Stimulated activated memory B cell treated with anti-CD40 and anti-IgM and Interleukin-4, amounts not matched to agents 10 μg/mL and 1 μg/mL and 100 μg/mL, for 72 hours (primary cell): ENCODE results near the gene MYO1B.

Experiments used
- ATAC-seq: fragments of 150-1000 bp; cut with Tn5 transposase; 2 replicates; pipeline ENCODE4 v1.10.0; 2021
- H3K27ac Mint-ChIP-seq: one replicate; pipeline ENCODE4 v1.8.0; 2022; ENCODE audit warnings: mild to moderate bottlenecking, mixed read lengths
- H3K27me3 Mint-ChIP-seq: one replicate; pipeline ENCODE4 v1.8.0; 2022; ENCODE audit warnings: mixed read lengths
- H3K36me3 Mint-ChIP-seq: one replicate; pipeline ENCODE4 v1.8.0; 2022; ENCODE audit warnings: mixed read lengths
- H3K4me1 Mint-ChIP-seq: one replicate; pipeline ENCODE4 v1.8.0; 2022; ENCODE audit warnings: mixed read lengths
- H3K4me3 Mint-ChIP-seq: one replicate; pipeline ENCODE4 v1.8.0; 2022; ENCODE audit warnings: mild to moderate bottlenecking, moderate library complexity, mixed read lengths
- H3K9me3 Mint-ChIP-seq: one replicate; pipeline ENCODE4 v1.8.0; 2022; ENCODE audit warnings: mixed read lengths

Gene MYO1B

GRCh38 chr2:191359133-191359532 lies 113.9 kb downstream of the MYO1B start:
- Mint-ChIP-seq H3K4me1 (no peaks in the 10 kb centered on the region), H3K27me3 (peaks cover 8% of the 10 kb centered on the region), H3K27ac (no peak overlapping the region), H3K9me3 (peaks cover 4% of the 10 kb centered on the region), H3K36me3 (no peaks in the 10 kb centered on the region), H3K4me3 (no peak overlapping the region)
- ATAC-seq = no peak

GRCh38 chr2:191360918-191361317 lies 115.7 kb downstream of the MYO1B start:
- H3K4me3 Mint-ChIP-seq = no peak overlapping the region
- peaks cover 8% of the 10 kb centered on the region for H3K27me3 Mint-ChIP-seq
- no peaks in the 10 kb centered on the region for H3K4me1 Mint-ChIP-seq
- H3K9me3 Mint-ChIP-seq = no peaks in the 10 kb centered on the region
- no peaks in the 10 kb centered on the region for H3K36me3 Mint-ChIP-seq
- no peak overlapping the region for H3K27ac Mint-ChIP-seq
- no peak for ATAC-seq

- Mint-ChIP-seq H3K27ac (no peak overlapping the region), H3K9me3 (no peaks in the 10 kb centered on the region), H3K4me1 (no peaks in the 10 kb centered on the region), H3K4me3 (no peak overlapping the region), H3K27me3 (peaks cover 8% of the 10 kb centered on the region), H3K36me3 (no peaks in the 10 kb centered on the region)
- ATAC-seq = no peak
Observed at GRCh38 chr2:191362841-191363240, 117.6 kb downstream of the MYO1B start.

- Mint-ChIP-seq H3K27ac (no peak overlapping the region), H3K4me3 (no peak overlapping the region), H3K4me1 (no peaks in the 10 kb centered on the region), H3K27me3 (peaks cover 8% of the 10 kb centered on the region), H3K9me3 (no peaks in the 10 kb centered on the region), H3K36me3 (no peaks in the 10 kb centered on the region)
- no peak for ATAC-seq
Observed at GRCh38 chr2:191363267-191363666, 118.1 kb downstream of the MYO1B start.

- no peak overlapping the region for H3K4me3 Mint-ChIP-seq
- peak; percentile 48 for ATAC-seq
- no peaks in the 10 kb centered on the region for H3K36me3 Mint-ChIP-seq
- H3K4me1 Mint-ChIP-seq = no peaks in the 10 kb centered on the region
- H3K27me3 Mint-ChIP-seq = no peaks in the 10 kb centered on the region
- H3K9me3 Mint-ChIP-seq = no peaks in the 10 kb centered on the region
- H3K27ac Mint-ChIP-seq = no peak overlapping the region
Observed at GRCh38 chr2:191365089-191365488, 119.9 kb downstream of the MYO1B start.

- Mint-ChIP-seq H3K4me1 (no peaks in the 10 kb centered on the region), H3K27me3 (no peaks in the 10 kb centered on the region), H3K4me3 (no peak overlapping the region), H3K9me3 (no peaks in the 10 kb centered on the region), H3K36me3 (no peaks in the 10 kb centered on the region), H3K27ac (no peak overlapping the region)
- ATAC-seq = no peak
Observed at GRCh38 chr2:191366199-191366598, 121.0 kb downstream of the MYO1B start.

GRCh38 chr2:191369034-191369433 lies 123.8 kb downstream of the MYO1B start:
- Mint-ChIP-seq H3K4me1 (no peaks in the 10 kb centered on the region), H3K27ac (no peak overlapping the region), H3K36me3 (no peaks in the 10 kb centered on the region), H3K27me3 (no peaks in the 10 kb centered on the region), H3K4me3 (no peak overlapping the region), H3K9me3 (no peaks in the 10 kb centered on the region)
- ATAC-seq = no peak

- Mint-ChIP-seq H3K27me3 (peaks cover 9% of the 10 kb centered on the region), H3K9me3 (no peaks in the 10 kb centered on the region), H3K4me1 (peaks cover 16% of the 10 kb centered on the region), H3K36me3 (no peaks in the 10 kb centered on the region), H3K4me3 (no peak overlapping the region), H3K27ac (no peak overlapping the region)
- ATAC-seq = no peak
Observed at GRCh38 chr2:191374366-191374765, 129.2 kb downstream of the MYO1B start.

- H3K27me3 Mint-ChIP-seq = peaks cover 9% of the 10 kb centered on the region
- H3K4me1 Mint-ChIP-seq = peaks cover 16% of the 10 kb centered on the region
- no peak overlapping the region for H3K27ac Mint-ChIP-seq
- no peak for ATAC-seq
- no peaks in the 10 kb centered on the region for H3K36me3 Mint-ChIP-seq
- no peak overlapping the region for H3K4me3 Mint-ChIP-seq
- no peaks in the 10 kb centered on the region for H3K9me3 Mint-ChIP-seq
Observed at GRCh38 chr2:191374939-191375338, 129.7 kb downstream of the MYO1B start.

- no peaks in the 10 kb centered on the region for H3K36me3 Mint-ChIP-seq
- H3K4me1 Mint-ChIP-seq = peaks cover 16% of the 10 kb centered on the region
- H3K9me3 Mint-ChIP-seq = no peaks in the 10 kb centered on the region
- peaks cover 9% of the 10 kb centered on the region for H3K27me3 Mint-ChIP-seq
- no peak overlapping the region for H3K4me3 Mint-ChIP-seq
- ATAC-seq = no peak
- H3K27ac Mint-ChIP-seq = no peak overlapping the region
Observed at GRCh38 chr2:191376981-191377629, 131.9 kb downstream of the MYO1B start.

- Mint-ChIP-seq H3K4me3 (no peak overlapping the region), H3K27ac (no peak overlapping the region), H3K36me3 (no peaks in the 10 kb centered on the region), H3K4me1 (peaks cover 16% of the 10 kb centered on the region), H3K27me3 (peaks cover 9% of the 10 kb centered on the region), H3K9me3 (no peaks in the 10 kb centered on the region)
- no peak for ATAC-seq
Observed at GRCh38 chr2:191379375-191379774, 134.2 kb downstream of the MYO1B start.

GRCh38 chr2:191382801-191383200 lies 137.6 kb downstream of the MYO1B start:
- no peaks in the 10 kb centered on the region for H3K36me3 Mint-ChIP-seq

GRCh38 chr2:191383486-191383885 lies 138.3 kb downstream of the MYO1B start:
- no peak overlapping the region for H3K4me3 Mint-ChIP-seq
- no peak for ATAC-seq
- peaks cover 6% of the 10 kb centered on the region for H3K4me1 Mint-ChIP-seq
- no peaks in the 10 kb centered on the region for H3K9me3 Mint-ChIP-seq
- no peaks in the 10 kb centered on the region for H3K36me3 Mint-ChIP-seq
- H3K27me3 Mint-ChIP-seq = peaks cover 4% of the 10 kb centered on the region
- no peak overlapping the region for H3K27ac Mint-ChIP-seq

More at GRCh38 chr2:191382801-191383200, 137.6 kb downstream of the MYO1B start:
- Mint-ChIP-seq H3K4me1 (peaks cover 12% of the 10 kb centered on the region), H3K27ac (no peak overlapping the region), H3K9me3 (no peaks in the 10 kb centered on the region), H3K27me3 (peaks cover 9% of the 10 kb centered on the region), H3K4me3 (no peak overlapping the region)
- ATAC-seq = no peak

- ATAC-seq = no peak
- Mint-ChIP-seq H3K9me3 (no peaks in the 10 kb centered on the region), H3K4me3 (no peak overlapping the region), H3K4me1 (peaks cover 6% of the 10 kb centered on the region), H3K27ac (no peak overlapping the region), H3K36me3 (no peaks in the 10 kb centered on the region), H3K27me3 (no peaks in the 10 kb centered on the region)
Observed at GRCh38 chr2:191384829-191385228, 139.6 kb downstream of the MYO1B start.

GRCh38 chr2:191385416-191386160 lies 140.4 kb downstream of the MYO1B start:
- Mint-ChIP-seq H3K27me3 (no peaks in the 10 kb centered on the region), H3K4me1 (peaks cover 6% of the 10 kb centered on the region), H3K36me3 (no peaks in the 10 kb centered on the region), H3K27ac (no peak overlapping the region), H3K4me3 (no peak overlapping the region), H3K9me3 (no peaks in the 10 kb centered on the region)
- peak; percentile 76 for ATAC-seq

- Mint-ChIP-seq H3K4me1 (peaks cover 6% of the 10 kb centered on the region), H3K4me3 (no peak overlapping the region), H3K9me3 (no peaks in the 10 kb centered on the region), H3K27ac (no peak overlapping the region), H3K36me3 (no peaks in the 10 kb centered on the region), H3K27me3 (no peaks in the 10 kb centered on the region)
- no peak for ATAC-seq
Observed at GRCh38 chr2:191386938-191387536, 141.8 kb downstream of the MYO1B start.
